ENCODE measurements around the gene JPH3. TPM values are rescaled to one million over a fixed set of nuclear protein-coding genes. Genes with fewer than 3 reads are reported as not detected.
A peak's percentile ranks its signal among the peaks of the same experiment; 100 is the strongest.

JPH3 gene
- total and polyA plus RNA-seq, 10 donors, result 0.03 TPM; not detected in 9

GRCh38 chr16:87728026-87728425 lies 125.7 kb downstream of the JPH3 start:
- Histone ChIP-seq H3K4me1 (peaks cover 0 to 25% (median 7%) of the 10 kb centered on the region in 6 donors), H3K9me3 (no peaks in the 10 kb centered on the region), H3K27me3 (replicated peaks in 1 of 7) (no peaks in the 10 kb centered on the region), H3K27ac (no peak overlapping the region), H3K36me3 (peaks cover 0 to 93% (median 48%) of the 10 kb centered on the region in 6 donors), H3K4me3 (no peak overlapping the region)
- intact Hi-C loops (cut with DNase I; ENCODE audit: low total_unique reads), result no loop called here
- 86 to 92% (median 91%) methylated on average over 12 of the region's 12 CpGs for WGBS, 5 donors
- no peak for DNase-seq
- TF ChIP-seq POLR2AphosphoS5 (IDR thresholded peaks at IDR 0.05), result no peak
- TF ChIP-seq CTCF (IDR thresholded peaks at IDR 0.05 in 8 of 11, conservative IDR thresholded peaks at IDR 0.05 in 3 of 11), result no peak
- TF ChIP-seq POLR2A (IDR thresholded peaks at IDR 0.05), result no peak

- 91 to 96% (median 94%) methylated on average over 17 of the region's 17 CpGs for WGBS, 5 donors
- Histone ChIP-seq H3K4me1 (peaks cover 0 to 12% (median 0%) of the 10 kb centered on the region in 6 donors), H3K27me3 (replicated peaks in 1 of 7) (no peaks in the 10 kb centered on the region), H3K4me3 (no peak overlapping the region), H3K9me3 (no peaks in the 10 kb centered on the region), H3K27ac (peak overlapping the region in 1 of 8 donors; percentile 34), H3K36me3 (peaks cover 0 to 93% (median 44%) of the 10 kb centered on the region in 6 donors)
- TF ChIP-seq POLR2A (IDR thresholded peaks at IDR 0.05) (no peak), CTCF (IDR thresholded peaks at IDR 0.05 in 8 of 11, conservative IDR thresholded peaks at IDR 0.05 in 3 of 11) (no peak), POLR2AphosphoS5 (IDR thresholded peaks at IDR 0.05) (peak in 1 of 3 donors; percentile 51)
- no peak for DNase-seq
- intact Hi-C loops (cut with DNase I; ENCODE audit: low total_unique reads), result no loop called here
Observed at GRCh38 chr16:87729266-87729954, 127.1 kb downstream of the JPH3 start.

- no peak overlapping the region for H3K27ac ChIP-seq
- no peak for TF ChIP-seq POLR2AphosphoS5 (IDR thresholded peaks at IDR 0.05)
- no peak for TF ChIP-seq CTCF (IDR thresholded peaks at IDR 0.05 in 8 of 11, conservative IDR thresholded peaks at IDR 0.05 in 3 of 11)
- no peak for TF ChIP-seq POLR2A (IDR thresholded peaks at IDR 0.05)
- no peak for DNase-seq
- H3K36me3 ChIP-seq, result peaks cover 0 to 95% (median 53%) of the 10 kb centered on the region in 6 donors
- no peak overlapping the region for H3K4me3 ChIP-seq
- H3K27me3 ChIP-seq (replicated peaks in 1 of 7), result no peaks in the 10 kb centered on the region
- H3K9me3 ChIP-seq, result no peaks in the 10 kb centered on the region
- WGBS, 5 donors, result 96 to 98% (median 97%) methylated on average over 13 of the region's 13 CpGs
- intact Hi-C loops (cut with DNase I; ENCODE audit: low total_unique reads), result no loop called here
- no peaks in the 10 kb centered on the region for H3K4me1 ChIP-seq
Observed at GRCh38 chr16:87731607-87732006, 129.3 kb downstream of the JPH3 start.

- WGBS, 5 donors, result 75 to 81% (median 79%) methylated on average over 11 of the region's 11 CpGs
- H3K36me3 ChIP-seq, result peaks cover 0 to 95% (median 47%) of the 10 kb centered on the region in 6 donors
- no peak overlapping the region for H3K4me3 ChIP-seq
- no peaks in the 10 kb centered on the region for H3K4me1 ChIP-seq
- TF ChIP-seq CTCF (IDR thresholded peaks at IDR 0.05 in 8 of 11, conservative IDR thresholded peaks at IDR 0.05 in 3 of 11) (no peak), POLR2AphosphoS5 (IDR thresholded peaks at IDR 0.05) (peak in 1 of 3 donors; percentile 43)
- H3K9me3 ChIP-seq, result no peaks in the 10 kb centered on the region
- intact Hi-C loops (cut with DNase I; ENCODE audit: low total_unique reads), result no loop called here
- DNase-seq, result no peak
- H3K27ac ChIP-seq, result no peak overlapping the region
- no peaks in the 10 kb centered on the region for H3K27me3 ChIP-seq (replicated peaks in 1 of 7)
Observed at GRCh38 chr16:87733190-87733589, 130.9 kb downstream of the JPH3 start.
